Right lobe of liver (tissue), 4 donors: ENCODE results near the gene KBTBD7.

Experiments
- CTCF ChIP-seq, 4 donors: fragments of 200-600 bp in 3 of 4; fragments of 450-650 bp in 1 of 4; IDR thresholded peaks; one replicate each; pipeline versions ENCODE4 v1.5.1 to v1.8.0; 2016 to 2022; ENCODE audit warnings: antibody characterized with exemption in 4 of 4, mild to moderate bottlenecking in 2 of 4
- POLR2A ChIP-seq: fragments of 450-650 bp; IDR thresholded peaks from one replicate; pipeline ENCODE4 v1.6.1; 2017; ENCODE audit warnings: antibody characterized with exemption, mild to moderate bottlenecking
- donor health status: DM: no; HTN: no; CAD: no.
- donor health status: DM: no; HTN: no; CAD: no.
- donor health status: DM: no; HTN: yes; CAD: no.

DNA sequence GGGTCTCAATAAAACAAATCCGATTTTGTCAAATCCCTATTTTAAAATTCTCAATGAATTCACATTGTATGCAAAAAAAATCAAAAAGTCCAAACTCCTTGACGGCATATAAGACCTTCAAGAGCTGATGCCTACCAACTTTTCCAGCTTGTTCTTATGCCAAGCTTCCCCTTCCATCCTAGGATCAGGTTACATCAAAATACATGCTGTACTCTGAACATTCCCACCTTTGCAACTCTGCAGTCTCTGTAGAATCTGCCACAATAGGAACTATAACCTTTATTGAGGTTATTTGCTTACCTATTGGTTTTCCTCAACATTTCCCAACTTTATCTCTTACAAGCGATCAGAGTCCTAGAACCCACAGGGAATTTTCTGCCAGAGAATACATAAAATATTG is 7.9 kb downstream of the KBTBD7 start:
- TF ChIP-seq CTCF (IDR thresholded peaks at IDR 0.05) (no peak), POLR2A (no peak)
